Measurements from ENCODE around the gene HSPBAP1.
"Not testable (repeated sequence)": the region's sequence is repeated elsewhere in the genome, so short reads cannot be mapped to it uniquely, and the experiment has no call there.

Gene HSPBAP1

GRCh38 chr3:122727294-122727693, 66.3 kb downstream of the HSPBAP1 start:
- DNase-seq (ENCODE audit: low read depth): no peak
- H3K4me3 ChIP-seq (ENCODE audit: low read length): no peak overlapping the region
- TF ChIP-seq CTCF (conservative IDR thresholded peaks at IDR 0.05; ENCODE audit: low read length): no peak

- H3K4me3 ChIP-seq (ENCODE audit: low read length): no peak overlapping the region
- DNase-seq (ENCODE audit: low read depth): no peak
- no peak for TF ChIP-seq CTCF (conservative IDR thresholded peaks at IDR 0.05; ENCODE audit: low read length)
These were observed 68.5 kb downstream of the HSPBAP1 start for GRCh38 chr3:122725106-122725505.

GRCh38 chr3:122719273-122719921, 74.2 kb downstream of the HSPBAP1 start:
- H3K4me3 ChIP-seq (ENCODE audit: low read length): no peak overlapping the region
- no peak for DNase-seq (ENCODE audit: low read depth)
- TF ChIP-seq CTCF (conservative IDR thresholded peaks at IDR 0.05; ENCODE audit: low read length): no peak

- H3K4me3 ChIP-seq (ENCODE audit: low read length): no peak overlapping the region
- no peak for TF ChIP-seq CTCF (conservative IDR thresholded peaks at IDR 0.05; ENCODE audit: low read length)
- no peak for DNase-seq (ENCODE audit: low read depth)
These were observed 77.0 kb downstream of the HSPBAP1 start for GRCh38 chr3:122716667-122717066.

GRCh38 chr3:122714273-122714672, 79.4 kb downstream of the HSPBAP1 start:
- no peak overlapping the region for H3K4me3 ChIP-seq (ENCODE audit: low read length)
- TF ChIP-seq CTCF (conservative IDR thresholded peaks at IDR 0.05; ENCODE audit: low read length): no peak
- DNase-seq (ENCODE audit: low read depth): no peak

GRCh38 chr3:122710616-122711251, 82.9 kb downstream of the HSPBAP1 start:
- not testable (repeated sequence) for H3K4me3 ChIP-seq (ENCODE audit: low read length); DNase-seq (ENCODE audit: low read depth)

- H3K4me3 ChIP-seq (ENCODE audit: low read length): no peak overlapping the region
- TF ChIP-seq CTCF (conservative IDR thresholded peaks at IDR 0.05; ENCODE audit: low read length): no peak
- no peak for DNase-seq (ENCODE audit: low read depth)
These were observed 88.3 kb downstream of the HSPBAP1 start for GRCh38 chr3:122705379-122705778.
